GM12864 (cell line): ENCODE measurements around the gene PDE8A.

Experiments
- DNase-seq: peaks from one replicate; pipeline ENCODE4 v3.0.0-alpha.2; 2011; ENCODE audit warnings: low read depth
- H3K4me3 ChIP-seq: 2 replicates; pipeline ENCODE4 v1.5.1; 2011; ENCODE audit warnings: mild to moderate bottlenecking, low read depth, low read length, control low read depth
- TF ChIP-seq, protein P1 (sequence below): IDR thresholded peaks from 2 replicates; pipeline ENCODE4 v1.5.1; 2011; ENCODE audit warnings: low read depth, mild to moderate bottlenecking, moderate library complexity, low read length, control low read depth, inconsistent platforms; ENCODE audit errors: missing control alignments

Gene PDE8A, protein sequence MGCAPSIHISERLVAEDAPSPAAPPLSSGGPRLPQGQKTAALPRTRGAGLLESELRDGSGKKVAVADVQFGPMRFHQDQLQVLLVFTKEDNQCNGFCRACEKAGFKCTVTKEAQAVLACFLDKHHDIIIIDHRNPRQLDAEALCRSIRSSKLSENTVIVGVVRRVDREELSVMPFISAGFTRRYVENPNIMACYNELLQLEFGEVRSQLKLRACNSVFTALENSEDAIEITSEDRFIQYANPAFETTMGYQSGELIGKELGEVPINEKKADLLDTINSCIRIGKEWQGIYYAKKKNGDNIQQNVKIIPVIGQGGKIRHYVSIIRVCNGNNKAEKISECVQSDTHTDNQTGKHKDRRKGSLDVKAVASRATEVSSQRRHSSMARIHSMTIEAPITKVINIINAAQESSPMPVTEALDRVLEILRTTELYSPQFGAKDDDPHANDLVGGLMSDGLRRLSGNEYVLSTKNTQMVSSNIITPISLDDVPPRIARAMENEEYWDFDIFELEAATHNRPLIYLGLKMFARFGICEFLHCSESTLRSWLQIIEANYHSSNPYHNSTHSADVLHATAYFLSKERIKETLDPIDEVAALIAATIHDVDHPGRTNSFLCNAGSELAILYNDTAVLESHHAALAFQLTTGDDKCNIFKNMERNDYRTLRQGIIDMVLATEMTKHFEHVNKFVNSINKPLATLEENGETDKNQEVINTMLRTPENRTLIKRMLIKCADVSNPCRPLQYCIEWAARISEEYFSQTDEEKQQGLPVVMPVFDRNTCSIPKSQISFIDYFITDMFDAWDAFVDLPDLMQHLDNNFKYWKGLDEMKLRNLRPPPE

DNA sequence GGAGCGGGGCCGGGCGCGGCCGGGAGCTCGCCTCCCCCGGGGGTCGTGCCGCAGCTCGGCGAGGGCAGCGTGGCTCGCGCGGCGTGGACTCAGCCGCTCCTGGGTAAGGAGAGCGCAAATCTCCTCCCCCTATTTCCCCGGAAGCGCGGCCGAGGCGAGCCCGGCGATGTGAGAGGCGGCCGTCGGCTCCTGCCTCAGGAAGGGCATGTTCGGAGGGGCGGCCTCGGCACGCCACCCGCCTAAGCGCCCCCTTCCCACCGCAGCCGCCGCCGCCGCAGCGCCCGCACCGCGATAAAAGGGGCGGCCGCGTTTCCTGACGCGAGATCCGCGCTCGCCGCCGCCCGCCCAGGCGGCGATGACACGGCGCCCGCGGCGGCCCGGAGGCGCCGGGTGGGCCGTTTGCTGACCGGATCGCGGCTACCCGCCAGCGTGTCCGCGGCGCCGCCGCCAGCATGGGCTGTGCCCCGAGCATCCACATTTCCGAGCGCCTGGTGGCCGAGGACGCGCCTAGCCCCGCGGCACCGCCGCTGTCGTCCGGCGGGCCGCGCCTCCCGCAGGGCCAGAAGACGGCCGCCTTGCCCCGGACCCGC is at the start of gene PDE8A:
Gene PDE8A (plus strand): TSS at position 146 of the 590 bp plus-strand sequence. CDS start 307 bp downstream, at position 453.
- H3K4me3 ChIP-seq = peak within 1 kb of the TSS; percentile 95
- no peak for DNase-seq
- TF ChIP-seq, protein P1, sequence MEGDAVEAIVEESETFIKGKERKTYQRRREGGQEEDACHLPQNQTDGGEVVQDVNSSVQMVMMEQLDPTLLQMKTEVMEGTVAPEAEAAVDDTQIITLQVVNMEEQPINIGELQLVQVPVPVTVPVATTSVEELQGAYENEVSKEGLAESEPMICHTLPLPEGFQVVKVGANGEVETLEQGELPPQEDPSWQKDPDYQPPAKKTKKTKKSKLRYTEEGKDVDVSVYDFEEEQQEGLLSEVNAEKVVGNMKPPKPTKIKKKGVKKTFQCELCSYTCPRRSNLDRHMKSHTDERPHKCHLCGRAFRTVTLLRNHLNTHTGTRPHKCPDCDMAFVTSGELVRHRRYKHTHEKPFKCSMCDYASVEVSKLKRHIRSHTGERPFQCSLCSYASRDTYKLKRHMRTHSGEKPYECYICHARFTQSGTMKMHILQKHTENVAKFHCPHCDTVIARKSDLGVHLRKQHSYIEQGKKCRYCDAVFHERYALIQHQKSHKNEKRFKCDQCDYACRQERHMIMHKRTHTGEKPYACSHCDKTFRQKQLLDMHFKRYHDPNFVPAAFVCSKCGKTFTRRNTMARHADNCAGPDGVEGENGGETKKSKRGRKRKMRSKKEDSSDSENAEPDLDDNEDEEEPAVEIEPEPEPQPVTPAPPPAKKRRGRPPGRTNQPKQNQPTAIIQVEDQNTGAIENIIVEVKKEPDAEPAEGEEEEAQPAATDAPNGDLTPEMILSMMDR = no peak

DNA sequence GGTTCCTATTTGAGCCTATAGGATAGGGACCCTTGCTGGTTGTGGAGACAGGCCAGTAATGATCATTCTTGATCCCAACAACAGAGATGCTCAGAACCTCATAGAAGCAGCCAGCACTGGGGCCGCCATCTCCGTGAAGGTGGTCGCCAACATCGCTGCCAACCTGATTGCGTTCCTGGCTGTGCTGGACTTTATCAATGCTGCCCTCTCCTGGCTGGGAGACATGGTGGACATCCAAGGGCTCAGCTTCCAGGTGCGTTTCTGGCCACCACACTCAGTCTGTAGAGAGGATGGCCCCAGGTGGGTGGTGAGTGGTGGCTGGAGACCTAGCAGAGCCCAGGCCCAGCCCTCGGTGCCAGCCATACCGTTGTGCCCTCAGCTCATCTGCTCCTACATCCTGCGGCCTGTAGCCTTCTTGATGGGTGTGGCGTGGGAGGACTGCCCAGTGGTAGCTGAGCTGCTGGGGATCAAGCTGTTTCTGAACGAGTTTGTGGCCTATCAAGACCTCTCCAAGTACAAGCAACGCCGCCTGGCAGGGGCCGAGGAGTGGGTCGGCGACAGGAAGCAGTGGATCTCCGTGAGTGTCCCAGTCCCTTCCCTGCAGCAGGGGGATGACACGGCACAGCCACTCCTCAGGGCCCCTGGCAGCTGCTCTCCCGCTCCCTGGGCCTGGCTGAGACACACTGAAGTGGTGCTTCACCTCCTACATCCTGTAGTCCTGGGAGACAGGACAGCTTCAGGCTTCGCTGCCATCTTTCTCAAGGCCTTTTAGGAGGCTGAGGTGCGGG is 46.5 kb upstream of the PDE8A start:
- no peak overlapping the region for H3K4me3 ChIP-seq
- no peak for DNase-seq
- TF ChIP-seq, protein P1 = no peak

DNA sequence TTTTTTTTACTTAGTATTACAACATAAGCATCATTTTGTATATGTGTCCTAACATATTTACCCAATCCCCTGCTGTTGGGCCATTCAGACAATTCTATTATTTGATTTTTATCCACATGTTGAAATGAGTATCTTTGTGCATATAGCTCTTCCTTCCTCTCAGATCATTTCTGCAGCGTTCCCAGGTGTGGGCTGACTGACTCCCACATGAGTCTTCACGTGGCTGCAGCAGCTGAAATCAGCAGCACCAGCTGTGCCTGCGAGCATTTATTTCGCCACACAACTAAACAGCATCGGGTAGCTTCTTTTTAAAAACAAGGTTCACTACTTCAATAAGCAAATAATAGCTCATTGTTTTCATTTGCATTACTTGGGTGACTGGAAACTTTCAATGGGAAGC is 44.5 kb upstream of the PDE8A start:
- H3K4me3 ChIP-seq = no peak overlapping the region
- TF ChIP-seq, protein P1 = no peak
- DNase-seq = no peak

DNA sequence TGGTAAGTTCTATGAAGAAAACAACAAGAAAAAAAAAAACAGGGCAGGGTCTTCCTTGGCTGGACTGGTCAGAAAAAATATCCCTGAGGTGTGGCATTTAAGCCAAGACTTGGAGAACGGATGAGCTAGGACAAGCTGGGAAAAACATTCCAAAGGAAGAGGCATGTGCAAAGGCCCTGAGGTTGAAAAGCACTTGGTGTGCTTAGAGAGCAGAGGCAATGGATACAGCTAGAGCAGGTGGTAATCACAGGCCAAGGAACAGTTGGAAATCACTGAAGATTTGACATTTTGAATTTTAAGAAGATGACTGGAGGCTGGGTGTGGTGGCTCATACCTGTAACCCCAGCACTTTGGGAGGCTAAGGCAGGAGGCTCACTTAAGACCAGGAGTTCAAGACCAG is 42.9 kb upstream of the PDE8A start:
- no peak overlapping the region for H3K4me3 ChIP-seq
- no peak for DNase-seq
- TF ChIP-seq, protein P1 = no peak

DNA sequence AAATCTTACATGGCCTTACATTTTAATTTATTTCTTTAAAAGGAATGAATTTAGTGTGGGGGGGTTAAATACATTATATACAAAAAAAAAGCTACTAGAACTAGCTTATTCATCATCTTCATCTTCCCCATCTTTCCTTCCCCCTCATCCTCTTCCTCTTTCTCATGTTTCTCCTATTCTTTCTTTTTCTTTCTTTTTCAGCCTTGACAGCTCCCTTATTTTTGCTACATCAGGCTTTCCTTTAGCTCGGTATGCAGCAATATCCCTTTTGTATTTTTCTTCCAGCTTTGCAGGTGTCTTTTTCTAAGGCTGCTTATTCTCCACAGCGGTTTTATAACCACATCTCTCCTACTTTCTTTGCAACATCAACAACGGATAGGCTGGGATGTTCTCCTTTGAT is 41.3 kb upstream of the PDE8A start:
- TF ChIP-seq, protein P1 = no peak
- no peak for DNase-seq
- no peak overlapping the region for H3K4me3 ChIP-seq

DNA sequence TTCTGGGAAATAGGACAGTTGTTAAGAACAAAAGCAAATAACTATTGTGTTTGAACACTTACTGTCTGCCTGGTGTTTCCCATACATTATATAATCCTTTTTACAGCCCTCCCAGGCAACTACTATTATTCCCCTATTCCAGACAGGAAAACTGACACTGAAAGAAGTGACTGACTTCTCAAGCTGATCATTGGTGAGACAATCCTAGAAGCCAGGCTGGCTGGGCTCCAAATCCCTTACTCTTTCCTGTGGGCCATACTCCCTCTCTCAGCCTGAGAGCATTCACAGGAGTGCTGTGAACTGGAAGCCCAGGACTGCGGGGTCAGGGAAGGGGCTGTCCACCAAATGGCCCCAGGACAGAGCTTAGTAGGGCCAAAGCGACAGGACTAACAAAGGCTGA is 39.2 kb upstream of the PDE8A start:
- H3K4me3 ChIP-seq = no peak overlapping the region
- TF ChIP-seq, protein P1 = no peak
- no peak for DNase-seq
